ENCODE results near the gene CARS1. TPM values are rescaled to one million over a fixed set of nuclear protein-coding genes. Genes with fewer than 3 reads are reported as not detected.

Gene CARS1
- total and polyA plus RNA-seq, 10 of the 15 experiments (the other 5 are each of a cell fraction or from before 2014, with no cell fraction given), result 7.8 to 60.6 (median 45.7) TPM

- TF ChIP-seq HDGF (IDR thresholded peaks at IDR 0.05), result no peak
- TF ChIP-seq POLR2A (IDR thresholded peaks at IDR 0.05; ENCODE audit: low read depth, low read length), result peak; percentile 45; the same call in 1 of the 2 replicates
- WGBS (ENCODE audit: insufficient coverage, insufficient replicate concordance, low lambda C conversion rate, missing lambda C conversion rate), result 94% methylated on average over 17 of the region's 17 CpGs
- no peak overlapping the region for H3K4me2 ChIP-seq (ENCODE audit: control insufficient read depth, insufficient read depth)
- intact Hi-C loops (cut with micrococcal nuclease; ENCODE audit: unreplicated experiment), result no loop called here
- peaks cover 8 to 16% of the 10 kb centered on the region in 2 experiments; a peak in 3 of 4 replicates for H3K36me3 ChIP-seq (ENCODE audit: control insufficient read depth in 2 of 2, insufficient read depth in 2 of 2, low read length in 1 of 2)
- H3K27ac ChIP-seq (ENCODE audit: control insufficient read depth, insufficient read depth), result no peak overlapping the region
- H4K20me1 ChIP-seq (ENCODE audit: control insufficient read depth, insufficient read depth), result no peaks in the 10 kb centered on the region
- ChIA-PET RAD21 (ENCODE audit: unreplicated experiment) (no interaction called here), POLR2A (no interaction called here), CTCF (no interaction called here), SMC1A (ENCODE audit: uncharacterized antibody, unreplicated experiment) (no interaction called here)
- no peak for DNase-seq (ENCODE audit: low read depth, low spot score)
- H3K9me3 ChIP-seq (replicated peaks; ENCODE audit: control insufficient read depth, insufficient read depth, low read length), result no peaks in the 10 kb centered on the region
- H3K79me2 ChIP-seq (ENCODE audit: control insufficient read depth, insufficient read depth, low read length), result no peaks in the 10 kb centered on the region
- no TSS peak for BruUV-seq (replicated peaks)
- no peak overlapping the region for H3K9ac ChIP-seq (ENCODE audit: control insufficient read depth, insufficient read depth, low read length)
- H3K27me3 ChIP-seq (replicated peaks in 1 of 2; ENCODE audit: control insufficient read depth in 2 of 2, insufficient read depth in 2 of 2, low read length in 1 of 2), result no peaks in the 10 kb centered on the region
- no peak for FAIRE-seq
- no peaks in the 10 kb centered on the region for H3K4me1 ChIP-seq (ENCODE audit: control insufficient read depth, insufficient read depth, low read length)
- no peak overlapping the region for H3K4me3 ChIP-seq
- ATAC-seq, result no peak
- no peak overlapping the region for H2AFZ ChIP-seq (ENCODE audit: control insufficient read depth, low read depth, low read length)
- in situ Hi-C loops (cut with MboI), result no loop called here
Measured at GRCh38 chr11:3000032-3000961, 56.9 kb downstream of the CARS1 start.

GRCh38 chr11:2999464-2999998 is 57.7 kb downstream of the CARS1 start:
- no peak for ATAC-seq
- CTCF ChIA-PET, result no interaction called here
- in situ Hi-C loops (cut with MboI), result no loop called here
- RAD21 ChIA-PET (ENCODE audit: unreplicated experiment), result no interaction called here
- no peak overlapping the region for H3K4me2 ChIP-seq (ENCODE audit: control insufficient read depth, insufficient read depth)
- H3K9me3 ChIP-seq (replicated peaks; ENCODE audit: control insufficient read depth, insufficient read depth, low read length), result no peaks in the 10 kb centered on the region
- SMC1A ChIA-PET (ENCODE audit: uncharacterized antibody, unreplicated experiment), result no interaction called here
- H3K9ac ChIP-seq (ENCODE audit: control insufficient read depth, insufficient read depth, low read length), result no peak overlapping the region
- no TSS peak for BruUV-seq (replicated peaks)
- FAIRE-seq, result no peak
- DNase-seq (ENCODE audit: low read depth, low spot score), result no peak
- H3K27ac ChIP-seq (ENCODE audit: control insufficient read depth, insufficient read depth), result no peak overlapping the region
- H4K20me1 ChIP-seq (ENCODE audit: control insufficient read depth, insufficient read depth), result no peaks in the 10 kb centered on the region
- no peak overlapping the region for H3K4me3 ChIP-seq
- no peak overlapping the region for H2AFZ ChIP-seq (ENCODE audit: control insufficient read depth, low read depth, low read length)
- no peaks in the 10 kb centered on the region for H3K4me1 ChIP-seq (ENCODE audit: control insufficient read depth, insufficient read depth, low read length)
- no peaks in the 10 kb centered on the region for H3K27me3 ChIP-seq (replicated peaks in 1 of 2; ENCODE audit: control insufficient read depth in 2 of 2, insufficient read depth in 2 of 2, low read length in 1 of 2)
- intact Hi-C loops (cut with micrococcal nuclease; ENCODE audit: unreplicated experiment), result no loop called here
- WGBS (ENCODE audit: insufficient coverage, insufficient replicate concordance, low lambda C conversion rate, missing lambda C conversion rate), result 92% methylated on average over 10 of the region's 10 CpGs
- H3K79me2 ChIP-seq (ENCODE audit: control insufficient read depth, insufficient read depth, low read length), result no peaks in the 10 kb centered on the region
- H3K36me3 ChIP-seq (ENCODE audit: control insufficient read depth in 2 of 2, insufficient read depth in 2 of 2, low read length in 1 of 2), result peaks cover 8 to 16% of the 10 kb centered on the region in 2 experiments; a peak in 3 of 4 replicates
- POLR2A ChIA-PET, result no interaction called here
- TF ChIP-seq ZBTB40 (IDR thresholded peaks at IDR 0.05; ENCODE audit: borderline replicate concordance), result no peak
- no peak for TF ChIP-seq HDAC6 (IDR thresholded peaks at IDR 0.05; ENCODE audit: unreplicated experiment)
- no peak for TF ChIP-seq CEBPZ (IDR thresholded peaks at IDR 0.05; ENCODE audit: low read depth, low read length)
- no peak for TF ChIP-seq HDGF (IDR thresholded peaks at IDR 0.05)
- TF ChIP-seq EGR1 (IDR thresholded peaks at IDR 0.05; ENCODE audit: borderline replicate concordance in 1 of 2, low read depth in 2 of 2, low read length in 2 of 2), result no peak
- TF ChIP-seq PAX8 (IDR thresholded peaks at IDR 0.05), result no peak
- TF ChIP-seq CHD4 (IDR thresholded peaks at IDR 0.05), result no peak
- TF ChIP-seq SREBF1 (IDR thresholded peaks at IDR 0.05; ENCODE audit: low read length), result no peak

All from GM12878 (cell line).